NCI-H510A treated with DMSO at 0.1 percent for 48 hours (cell line): ENCODE results near the gene SBF2.
A peak's percentile ranks its signal among the peaks of the same experiment; 100 is the strongest.

Source experiments
- DNase-seq: peaks from one replicate; lab custom pipeline; 2025; lab: John Stamatoyannopoulos, UW

SBF2 gene

DNA sequence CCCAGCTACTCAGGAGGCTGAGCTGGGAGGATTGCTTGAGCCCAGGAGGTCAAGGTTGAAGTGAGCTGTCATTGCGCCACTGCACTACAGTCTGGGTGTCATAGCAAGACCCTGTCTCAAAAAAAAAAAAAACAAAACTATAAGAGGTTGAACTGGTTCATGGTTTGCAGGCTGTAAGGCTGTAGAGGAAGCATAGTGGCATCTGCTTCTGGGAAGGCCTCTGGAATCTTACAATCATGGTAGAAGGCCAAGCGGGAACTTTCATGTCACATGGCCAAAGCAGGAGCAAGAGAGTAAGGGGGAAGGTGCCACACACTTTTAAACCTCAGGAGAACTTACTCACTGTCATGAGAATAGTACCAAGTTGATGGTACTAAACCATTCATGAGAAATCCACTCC, 520.5 kb downstream of the SBF2 start:
- no peak for DNase-seq

DNA sequence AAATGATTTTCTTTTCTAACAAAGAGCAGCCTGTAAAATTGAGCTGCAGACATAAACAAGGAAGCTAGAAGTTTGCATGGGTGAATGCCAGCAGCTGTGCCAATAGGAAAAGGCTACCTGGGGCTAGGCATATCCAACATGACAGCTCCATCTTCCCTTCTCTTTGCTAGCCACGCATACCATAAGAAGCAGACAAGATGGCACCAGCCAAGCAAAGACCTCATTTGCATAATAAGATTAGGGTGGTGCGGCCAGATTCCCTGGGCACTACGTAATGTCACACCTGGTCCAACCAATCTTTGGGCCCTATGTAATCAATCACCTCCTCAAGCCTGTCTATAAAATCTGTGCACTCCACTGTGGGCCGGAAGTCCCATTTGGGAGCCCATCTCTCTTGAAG, 521.8 kb downstream of the SBF2 start:
- DNase-seq = no peak

DNA sequence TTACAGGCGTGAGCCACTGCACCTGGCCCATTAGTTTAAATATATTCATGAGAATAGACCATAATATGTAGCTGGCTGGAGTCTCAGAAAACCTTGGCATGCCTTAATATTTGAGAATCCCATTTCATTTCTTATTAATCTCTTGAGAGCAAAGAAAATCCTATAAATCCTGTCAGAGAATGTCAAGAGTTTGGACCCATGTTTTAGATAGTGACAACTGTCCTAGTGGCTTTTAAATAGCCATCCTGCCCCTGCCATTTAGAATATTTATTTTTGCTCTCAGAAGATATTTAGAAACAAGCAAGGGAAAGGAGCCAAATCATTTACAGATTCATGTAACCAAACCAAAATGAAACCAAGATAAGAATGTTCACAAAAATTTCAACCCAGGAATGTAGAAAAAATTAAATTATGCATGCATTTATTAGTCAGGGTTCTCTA, 522.9 kb downstream of the SBF2 start:
- no peak for DNase-seq

DNA sequence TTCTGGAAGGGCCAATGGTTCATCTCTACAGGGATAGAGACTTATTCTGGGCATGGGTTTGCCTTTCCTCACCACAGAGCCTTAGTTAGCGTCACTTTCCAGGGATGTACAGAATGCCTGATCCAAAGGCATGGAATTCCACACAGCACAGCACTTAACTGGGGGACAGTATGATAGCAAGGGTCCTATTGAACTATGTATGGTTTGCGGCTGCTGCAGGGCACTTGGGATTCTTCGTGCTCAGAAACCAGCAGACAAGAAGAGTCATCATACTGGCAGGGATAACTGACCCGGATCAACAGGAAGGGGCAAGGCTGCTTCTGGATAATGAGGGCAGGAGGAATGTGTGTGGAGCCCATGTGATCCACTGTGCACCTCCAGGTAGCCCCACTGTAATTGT, 524.4 kb downstream of the SBF2 start:
- no peak for DNase-seq

DNA sequence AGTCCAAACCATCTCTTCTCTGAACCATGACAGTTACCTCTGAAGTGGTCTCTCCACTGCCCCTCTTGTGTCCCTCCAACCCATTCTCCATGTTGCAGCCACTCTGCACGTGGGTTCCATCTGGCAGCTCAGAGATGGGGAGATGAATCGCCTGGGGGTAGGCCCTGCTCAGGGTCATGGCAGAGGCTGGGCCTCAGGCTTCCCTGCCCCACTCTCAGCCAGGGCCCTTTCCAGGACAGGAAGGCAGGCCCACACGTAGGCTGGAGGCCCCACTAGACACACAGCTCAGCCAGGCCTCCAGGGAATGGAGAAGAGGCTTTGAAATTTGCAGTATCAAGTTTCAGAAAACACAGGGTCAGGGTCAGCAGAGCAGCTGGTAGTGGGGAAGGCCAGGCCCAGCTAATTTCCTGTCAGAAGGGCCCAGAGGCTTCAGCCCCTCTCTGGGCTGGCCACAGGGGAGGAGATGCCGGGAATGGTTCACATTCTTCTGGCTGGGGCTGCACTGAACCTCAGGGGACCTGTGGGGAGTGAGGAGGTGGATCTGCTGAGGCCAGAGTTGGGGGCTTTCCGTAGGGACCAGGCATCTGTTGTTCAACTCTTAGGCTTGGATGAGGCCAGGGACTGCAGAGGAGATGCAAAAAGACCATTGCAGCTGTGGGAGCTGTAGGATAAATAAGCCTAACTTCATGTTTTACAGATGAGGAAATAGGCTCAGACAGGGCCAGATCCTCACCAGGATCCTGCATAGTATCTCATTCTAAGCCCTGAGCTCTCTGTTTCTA, 528.5 kb downstream of the SBF2 start:
- DNase-seq = peak; percentile 35

DNA sequence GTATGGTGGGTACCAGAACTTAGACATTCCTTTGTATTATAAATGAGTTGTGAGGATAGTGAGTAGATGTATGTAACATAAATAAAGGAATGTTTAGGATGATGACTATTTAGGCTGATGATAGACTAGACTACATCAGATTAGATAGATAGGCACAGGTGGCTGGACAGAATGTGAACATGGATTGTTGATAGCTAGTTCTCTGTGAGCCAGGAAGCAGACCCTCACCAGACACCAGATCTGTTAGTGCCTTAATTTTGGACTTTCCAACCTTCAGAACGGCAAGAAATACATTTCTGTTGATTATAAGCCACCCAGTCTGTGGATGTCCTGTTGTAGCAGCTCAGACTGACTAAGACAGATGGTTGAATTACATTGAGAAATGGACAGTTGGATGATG, 530.7 kb downstream of the SBF2 start:
- no peak for DNase-seq

DNA sequence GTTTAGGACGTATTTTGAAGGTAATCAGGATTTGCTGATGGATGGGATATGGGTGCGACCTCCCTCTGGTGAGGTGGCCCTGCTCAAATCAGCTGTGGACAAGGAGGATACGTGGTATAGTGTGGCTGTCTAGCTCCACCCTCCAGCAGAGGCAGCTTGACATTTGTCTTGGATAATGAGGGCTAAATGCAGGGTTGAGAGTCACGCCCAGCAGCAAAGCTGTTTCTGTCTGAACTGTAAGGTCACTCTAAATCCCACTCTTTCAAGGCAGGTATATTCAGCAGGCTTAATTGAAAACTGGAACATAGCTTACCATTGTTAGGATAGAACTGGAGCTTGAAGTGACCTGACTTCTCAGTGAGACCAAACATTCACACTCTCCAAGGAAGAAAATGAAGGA, 531.5 kb downstream of the SBF2 start:
- no peak for DNase-seq

DNA sequence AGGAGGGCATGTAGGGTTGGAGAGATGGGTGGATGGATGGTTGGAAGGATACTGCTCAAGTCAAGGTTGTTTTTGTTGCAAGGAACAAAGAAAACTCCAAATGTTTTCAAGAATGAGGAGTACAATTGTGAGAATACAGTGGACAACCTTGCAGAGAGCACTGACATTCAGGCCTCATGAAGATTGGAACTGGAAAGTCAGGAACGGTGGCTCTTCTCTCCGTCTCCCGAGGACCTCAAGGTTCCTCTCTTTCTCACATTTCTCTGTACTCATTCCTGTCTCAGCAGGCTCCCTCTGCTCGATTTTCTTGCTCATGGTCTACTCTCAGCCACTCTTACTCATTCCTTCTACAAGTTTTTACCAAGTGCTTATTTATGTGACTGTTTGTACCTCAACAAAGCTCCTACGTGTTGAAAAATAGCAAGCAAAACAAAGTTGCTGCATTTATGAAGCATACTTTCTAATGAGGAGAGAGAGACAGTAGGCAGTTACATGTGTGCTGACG, 532.5 kb downstream of the SBF2 start:
- DNase-seq = no peak

DNA sequence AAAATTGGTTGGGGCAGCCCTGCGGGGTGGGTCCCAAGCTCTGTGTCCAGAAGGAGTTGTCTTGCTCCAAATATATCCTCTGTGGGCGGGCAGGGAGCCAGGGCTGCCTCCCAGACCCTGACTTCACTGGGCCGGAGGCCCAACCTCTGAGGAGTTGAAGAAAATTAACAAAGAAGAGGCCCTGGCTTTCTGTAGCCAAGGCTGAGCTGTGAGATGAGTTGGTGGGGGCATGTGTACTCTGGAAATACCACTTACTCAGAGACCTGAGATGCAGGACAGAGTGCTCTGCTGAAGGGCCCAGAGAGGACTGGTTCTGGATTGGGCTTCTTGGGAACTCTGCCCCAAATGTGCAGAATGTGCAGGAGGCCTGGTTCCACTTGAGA, 533.8 kb downstream of the SBF2 start:
- DNase-seq = no peak

DNA sequence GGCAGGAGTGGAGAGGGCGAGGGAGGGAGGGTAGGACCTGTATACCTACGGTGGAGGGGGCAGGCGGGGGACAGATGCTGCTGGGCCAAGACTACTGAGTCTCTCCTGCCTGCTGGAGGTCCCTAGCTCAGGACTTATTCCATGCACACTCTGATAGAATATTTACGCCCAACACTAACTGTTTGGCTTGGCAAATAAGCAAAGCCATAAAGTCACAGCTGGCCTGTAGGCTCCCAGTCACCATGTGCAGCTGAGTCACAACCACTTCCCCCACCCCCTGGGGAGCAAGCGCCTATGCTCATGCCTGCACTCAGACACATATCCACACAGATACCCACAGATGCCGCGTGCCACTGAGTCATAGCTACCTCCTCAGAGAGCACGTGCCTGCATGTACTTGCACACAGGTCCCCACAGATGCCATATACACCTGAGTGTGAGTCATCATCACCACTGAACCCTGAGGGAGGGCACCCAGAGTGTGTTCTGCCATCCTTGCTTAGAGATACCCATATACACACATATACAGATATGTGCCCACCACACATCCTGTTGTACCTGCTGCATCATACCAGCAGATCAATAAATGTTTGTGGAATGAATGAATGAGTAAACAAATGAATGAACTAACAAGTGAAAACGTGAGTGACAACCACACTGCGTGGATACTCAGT, 534.4 kb downstream of the SBF2 start:
- peak; percentile 40 for DNase-seq

DNA sequence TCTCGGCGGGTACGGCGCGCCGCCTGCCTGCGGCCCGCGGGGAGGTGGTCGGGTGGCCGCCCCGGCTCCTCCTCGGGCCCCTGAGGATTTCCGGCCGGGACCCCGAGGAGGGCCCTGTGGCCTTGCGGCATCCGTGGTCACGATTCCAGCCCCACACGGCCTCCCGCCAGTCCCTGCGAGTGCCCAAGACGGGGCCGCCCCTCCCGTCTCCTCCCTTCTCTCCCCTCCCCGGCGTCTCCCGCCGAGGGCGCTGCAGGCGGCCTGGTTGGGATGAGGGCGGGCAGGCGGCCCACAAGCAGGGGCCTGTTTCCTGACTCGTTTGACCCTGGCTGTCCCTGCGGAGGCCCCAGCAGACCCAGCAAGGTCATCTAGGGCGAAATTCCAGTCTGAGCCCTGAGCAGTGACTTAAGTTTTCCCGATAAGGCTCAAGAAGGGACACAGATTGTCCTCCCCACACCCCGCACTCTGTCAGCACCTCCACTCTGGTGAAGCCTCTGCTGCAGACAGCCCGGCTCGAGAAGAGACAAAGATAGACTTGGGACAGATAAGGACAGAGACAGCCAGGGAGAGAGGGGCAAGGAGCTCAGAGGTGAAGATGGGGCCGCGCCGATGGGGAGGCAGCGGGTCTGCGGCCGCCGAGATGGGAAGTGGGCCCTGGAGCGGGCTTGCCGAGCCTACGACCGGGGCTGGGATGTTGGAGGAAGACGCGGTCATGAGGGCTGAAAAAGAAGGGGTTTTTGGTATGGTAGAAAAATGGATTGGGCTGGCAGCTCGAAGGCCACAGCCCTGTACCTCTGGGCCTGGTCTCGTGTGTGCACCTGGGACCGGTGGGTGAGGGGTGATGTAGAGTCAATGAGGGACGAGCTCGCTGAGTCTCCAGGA, 535.1 kb downstream of the SBF2 start:
- peak; percentile 13 for DNase-seq

DNA sequence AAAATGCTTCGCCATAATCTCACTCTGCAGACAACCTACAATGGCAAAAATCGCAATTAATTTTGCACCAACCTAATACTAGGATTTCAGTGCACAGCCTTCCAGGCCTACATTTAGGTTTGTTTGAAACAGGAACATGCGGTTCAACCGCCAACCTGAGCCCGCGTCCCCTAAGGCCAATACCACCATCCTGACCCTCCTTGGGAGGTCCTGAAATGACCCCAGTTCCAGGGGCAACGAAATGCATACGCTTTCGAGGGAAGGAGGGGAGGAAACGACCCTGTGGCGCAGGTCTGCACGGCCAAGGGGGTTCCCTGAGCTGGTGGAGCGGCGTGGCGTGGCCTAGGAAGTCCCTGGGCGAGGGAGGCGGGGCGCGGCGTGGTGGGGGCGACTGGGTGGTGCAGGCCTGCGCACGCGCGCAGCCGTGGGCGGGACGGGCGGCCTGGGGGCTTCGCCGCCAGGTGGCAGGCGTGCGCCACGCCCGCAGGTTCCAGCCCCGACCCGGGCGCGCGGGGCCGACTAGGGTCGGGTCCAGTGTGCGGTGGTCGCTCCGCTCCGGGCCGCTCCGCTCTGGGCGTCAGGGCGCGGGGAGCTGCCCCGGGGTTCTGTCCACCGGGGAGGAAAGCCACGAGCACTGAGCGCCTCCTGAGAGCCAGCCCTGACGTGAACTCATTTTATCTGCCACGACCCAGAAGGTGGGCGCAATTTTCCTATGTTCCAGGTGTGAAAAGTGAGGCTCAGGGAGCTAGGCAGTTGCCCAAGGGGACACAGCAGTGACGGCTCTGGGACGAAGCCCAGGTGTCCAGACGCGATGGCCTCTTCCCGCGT, 536.0 kb downstream of the SBF2 start:
- DNase-seq = peak; percentile 28

DNA sequence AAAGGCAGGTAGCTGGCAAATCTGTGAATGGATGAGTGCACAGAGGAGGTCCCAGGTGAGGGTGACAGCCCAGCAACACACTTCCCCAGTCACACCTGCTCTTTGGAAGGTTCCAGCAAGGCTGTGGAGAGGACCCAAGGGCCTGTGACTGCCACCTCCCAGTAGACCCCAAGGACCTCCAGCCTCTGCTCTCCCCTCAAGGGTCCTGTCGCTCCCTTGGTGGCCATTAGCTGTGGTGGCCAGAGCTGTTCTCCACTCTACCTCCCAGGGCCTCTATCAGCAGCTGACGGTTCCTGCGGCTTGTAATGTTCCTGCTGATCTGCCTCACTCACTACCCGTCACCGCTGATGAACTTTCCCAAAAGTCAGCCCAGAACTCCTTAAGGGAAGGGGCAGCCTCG, 537.1 kb downstream of the SBF2 start:
- no peak for DNase-seq

DNA sequence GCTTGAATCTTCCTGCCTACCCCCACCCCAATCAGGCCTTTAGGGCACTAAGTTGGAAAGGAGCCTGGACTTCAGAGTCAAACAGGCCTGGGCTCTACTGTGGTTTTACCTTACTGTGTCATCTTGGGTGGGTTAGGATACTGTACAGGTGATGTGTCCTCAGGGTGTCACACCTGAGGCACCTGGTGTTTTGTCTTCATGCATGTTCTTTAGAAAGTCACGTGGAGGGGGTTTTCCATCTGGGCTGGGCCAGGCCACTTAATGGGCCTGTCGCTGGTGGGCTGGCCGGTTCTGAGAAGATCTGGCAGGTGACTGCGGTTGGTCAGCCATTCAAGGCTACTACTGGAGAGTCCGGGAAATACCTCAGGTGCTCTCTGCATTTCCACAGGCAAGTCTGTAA, 537.6 kb downstream of the SBF2 start:
- no peak for DNase-seq

DNA sequence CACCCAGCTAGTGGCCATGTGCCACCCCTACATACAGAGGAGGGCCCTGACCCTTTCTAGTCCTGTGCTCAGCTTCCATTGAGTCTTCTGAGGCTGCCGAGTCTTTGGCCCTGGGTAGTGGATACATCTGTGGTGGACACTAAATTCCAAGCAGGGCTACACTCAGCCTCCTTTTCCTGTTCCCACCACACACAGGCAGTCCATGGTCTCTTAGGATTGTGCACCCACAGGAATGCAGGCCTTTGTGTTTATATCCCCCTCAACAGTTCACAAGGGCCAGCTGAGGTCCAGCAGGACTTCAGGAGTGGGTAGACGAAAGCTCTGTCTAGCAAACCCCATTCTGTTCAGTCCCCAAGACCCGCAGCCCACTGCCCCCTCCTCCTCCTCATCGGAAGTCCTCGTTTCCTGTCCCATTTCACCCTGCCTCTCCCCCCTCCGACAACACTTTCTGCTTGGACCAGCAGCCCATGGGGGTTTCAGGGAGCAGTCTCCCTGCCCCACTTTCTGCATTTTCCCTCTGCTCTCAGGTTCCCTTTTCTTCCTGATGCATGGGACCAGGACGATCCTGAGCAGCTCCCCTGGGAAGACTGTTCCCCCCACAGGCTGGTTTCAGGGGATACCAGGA, 538.3 kb downstream of the SBF2 start:
- no peak for DNase-seq

DNA sequence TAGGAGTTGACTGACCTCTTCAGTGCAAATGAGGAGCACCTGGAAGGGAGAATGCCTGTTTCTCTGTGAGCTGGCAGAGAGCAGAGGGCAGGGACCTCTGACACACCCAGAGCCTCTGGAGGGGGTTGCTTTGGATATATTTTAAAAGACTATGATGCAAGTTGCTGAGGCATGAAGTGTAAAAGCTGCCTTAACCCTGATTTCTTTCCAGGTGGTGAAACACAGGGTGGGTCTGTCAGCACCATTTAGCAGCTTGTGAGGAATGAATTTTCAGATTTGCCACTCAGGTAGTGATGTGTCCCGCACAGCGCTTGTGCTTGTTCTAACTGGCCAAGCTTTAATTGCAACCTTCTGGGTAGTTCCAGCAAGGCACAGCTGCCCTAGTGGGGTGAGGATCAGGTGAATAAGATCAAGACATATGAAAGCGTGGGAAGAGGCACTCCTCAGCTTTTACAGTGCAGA, 540.0 kb downstream of the SBF2 start:
- no peak for DNase-seq

DNA sequence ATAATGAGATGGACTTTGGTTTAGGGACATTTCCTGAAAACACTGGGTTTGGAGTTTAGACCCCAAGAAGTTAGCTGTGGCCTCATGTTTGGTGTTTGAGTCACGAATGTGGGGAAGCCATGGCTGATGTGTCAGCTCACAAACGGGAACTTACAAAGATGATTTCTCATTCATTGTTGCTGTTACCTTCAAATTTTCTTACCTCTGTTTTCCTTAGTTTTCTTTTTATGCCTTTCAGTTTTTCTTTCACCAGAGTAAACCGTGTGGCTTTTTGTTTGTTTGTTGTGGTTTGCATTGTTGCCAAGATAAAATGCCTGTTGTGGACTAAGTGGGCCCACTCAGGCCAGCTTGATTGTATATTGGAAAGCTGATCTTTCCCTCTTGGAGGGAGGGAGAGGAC, 541.0 kb downstream of the SBF2 start:
- no peak for DNase-seq

DNA sequence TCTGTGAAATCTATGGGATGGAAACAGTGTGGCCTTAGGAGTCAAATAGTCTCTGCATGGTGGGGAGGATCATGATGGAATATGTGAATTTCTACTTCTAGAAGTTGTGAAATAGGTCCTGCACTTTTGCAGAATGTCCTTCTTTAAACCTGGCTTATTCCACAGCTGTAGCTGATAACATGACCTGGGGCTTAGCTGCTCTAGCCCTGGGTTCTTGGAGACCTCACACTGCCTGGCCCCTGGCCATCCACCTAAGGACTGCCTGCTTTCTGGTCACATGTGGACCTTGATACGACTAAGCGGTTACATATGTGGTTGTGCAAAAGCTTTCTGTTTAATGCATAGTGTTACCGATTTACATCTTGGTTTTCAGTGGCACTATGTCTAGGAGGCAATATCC, 541.9 kb downstream of the SBF2 start:
- DNase-seq = no peak

DNA sequence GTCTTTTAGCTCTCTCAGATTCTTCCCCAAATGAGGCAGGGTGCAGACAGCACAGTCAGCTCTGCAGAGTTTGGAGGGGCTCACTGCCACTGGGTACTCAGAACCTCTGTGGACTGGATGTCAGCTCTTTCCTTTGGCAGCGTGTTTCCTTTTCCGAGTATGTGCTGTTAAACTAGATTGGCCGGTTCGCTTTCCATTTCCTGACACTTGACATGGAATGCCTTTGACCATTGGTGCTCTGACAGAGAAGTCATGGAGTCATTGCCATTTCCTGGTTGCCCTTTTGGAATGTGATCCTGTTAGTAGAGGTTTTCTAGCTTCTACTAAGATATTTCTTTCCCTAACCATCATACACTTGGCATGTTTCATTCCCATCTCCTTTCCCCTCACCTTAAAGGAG, 543.5 kb downstream of the SBF2 start:
- DNase-seq = no peak

DNA sequence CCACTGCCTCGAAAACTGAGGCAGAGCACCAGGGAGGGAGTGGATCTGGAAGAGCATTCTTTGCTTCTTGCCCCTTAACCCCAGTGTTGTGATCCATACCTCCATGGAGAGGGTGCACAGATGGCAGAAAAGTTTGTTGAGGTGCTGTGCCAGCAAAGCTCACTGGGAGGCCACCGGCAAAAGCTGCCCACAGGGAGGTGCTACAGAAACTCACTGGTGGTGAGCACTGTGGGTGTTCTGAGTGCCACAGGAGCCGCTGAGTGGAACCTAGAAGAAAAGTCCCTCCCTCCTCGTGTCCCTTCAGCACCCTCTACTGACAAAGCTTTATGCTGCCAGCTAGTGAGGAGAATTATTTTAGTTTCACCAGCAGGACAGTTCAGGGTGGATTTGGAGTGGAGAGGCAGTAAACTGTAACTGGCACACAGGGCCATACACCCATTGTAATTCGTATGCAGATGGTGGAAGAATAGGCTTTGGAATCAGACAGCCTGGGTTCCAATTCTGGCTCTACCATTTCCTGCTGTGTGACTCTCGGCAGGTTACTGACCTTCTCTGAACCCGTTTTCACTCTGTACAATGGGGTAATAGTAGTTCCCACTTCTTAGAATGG, 545.6 kb downstream of the SBF2 start:
- DNase-seq = peak; percentile 50

DNA sequence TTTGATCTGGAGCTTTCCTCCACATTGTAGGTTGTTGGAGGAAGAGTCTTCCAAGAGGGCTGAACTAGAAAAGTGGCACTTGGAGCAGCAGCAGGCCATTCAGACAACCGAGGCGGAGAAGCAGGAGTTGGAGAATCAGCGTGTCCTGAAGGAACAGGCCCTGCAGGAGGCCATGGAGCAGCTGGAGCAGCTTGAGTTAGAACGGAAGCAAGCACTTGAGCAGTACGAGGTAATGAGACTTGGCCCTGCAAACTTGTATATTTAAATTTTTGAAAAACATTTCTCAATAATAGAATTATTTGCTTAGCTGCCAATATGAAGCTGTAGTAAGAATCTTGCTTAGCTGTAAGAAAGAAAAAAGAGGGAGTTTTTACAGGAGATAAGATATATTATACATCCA, 546.2 kb downstream of the SBF2 start:
- DNase-seq = peak; percentile 6
